Colonic mucosa (tissue), 4 donors: ENCODE data around the gene TRA2B. TPM values are rescaled to one million over a fixed set of nuclear protein-coding genes. Genes with fewer than 3 reads are reported as not detected.

Experiments used
- DNase-seq: peaks from one replicate; pipeline ENCODE4 v3.0.0-alpha.2; 2020
- H3K27ac ChIP-seq: fragments of 200-600 bp; one replicate; pipeline ENCODE4 v1.8.0; 2021
- H3K27me3 ChIP-seq: fragments of 200-600 bp; one replicate; pipeline ENCODE4 v1.8.0; 2021
- H3K36me3 ChIP-seq: fragments of 200-600 bp; one replicate; pipeline ENCODE4 v1.8.0; 2021
- H3K4me1 ChIP-seq: fragments of 200-600 bp; one replicate; pipeline ENCODE4 v1.8.0; 2021; ENCODE audit warnings: mild to moderate bottlenecking
- H3K4me3 ChIP-seq: fragments of 200-600 bp; one replicate; pipeline ENCODE4 v1.8.0; 2021
- H3K9ac ChIP-seq, 2 donors: one replicate each; pipeline ENCODE4 v1.7.0; 2013; ENCODE audit warnings: control low read depth in 2 of 2, low read depth in 2 of 2, low read length in 2 of 2
- H3K9me3 ChIP-seq: fragments of 200-600 bp; one replicate; pipeline ENCODE4 v1.8.0; 2021
- intact Hi-C: fragments of 100-400 bp; cut with DNase I; formaldehyde crosslinking; loops from one replicate; pipeline ENCODE4 v1.14.1; 2022
- total RNA-seq, 2 donors: library from RNA; stranded (reverse); fragmentation: NEBNext Ultra II Directional in 1 of 2; extraction: Animal tissue kit (Norgen Biotek cat#: 25700) in 1 of 2; gene quantifications; one replicate each; pipeline ENCODE4 v1.2.1, GENCODE V29; 2021
- TF ChIP-seq, protein P1 (sequence below): fragments of 200-600 bp; IDR thresholded peaks from one replicate; pipeline ENCODE4 v1.8.0; 2022; ENCODE audit warnings: antibody characterized with exemption, mild to moderate bottlenecking
- donor health status: healthy.
- donor health status: DM: no; HTN: no; CAD: no.
- donor health status: DM: no; HTN: no; CAD: no.

The TRA2B gene
- total RNA-seq, 2 donors from 2014 or later = 98.8 to 140 TPM

DNA sequence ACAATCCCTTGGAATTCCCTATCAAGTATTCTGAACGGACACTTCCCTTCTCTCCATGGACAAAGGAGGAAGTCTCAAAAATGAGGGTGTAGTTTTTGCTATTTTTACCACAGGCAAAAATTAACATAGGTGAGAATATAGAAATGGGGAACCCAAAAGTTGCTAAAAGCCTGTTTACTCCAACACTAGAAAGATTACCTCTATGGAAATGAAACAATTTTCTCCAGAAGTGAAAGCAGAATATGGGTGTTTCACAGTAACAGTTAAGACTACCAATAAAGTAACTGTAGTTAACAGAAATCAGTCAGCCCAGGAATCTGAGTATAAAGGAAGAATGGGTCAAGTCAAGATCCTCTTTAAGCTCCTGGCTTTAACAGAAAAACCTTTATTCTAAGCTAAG, 9.3 kb downstream of the TRA2B start:
- no peak for DNase-seq
- H3K4me1 ChIP-seq = peaks cover 40% of the 10 kb centered on the region
- H3K9ac ChIP-seq = no peak overlapping the region
- TF ChIP-seq, protein P1, sequence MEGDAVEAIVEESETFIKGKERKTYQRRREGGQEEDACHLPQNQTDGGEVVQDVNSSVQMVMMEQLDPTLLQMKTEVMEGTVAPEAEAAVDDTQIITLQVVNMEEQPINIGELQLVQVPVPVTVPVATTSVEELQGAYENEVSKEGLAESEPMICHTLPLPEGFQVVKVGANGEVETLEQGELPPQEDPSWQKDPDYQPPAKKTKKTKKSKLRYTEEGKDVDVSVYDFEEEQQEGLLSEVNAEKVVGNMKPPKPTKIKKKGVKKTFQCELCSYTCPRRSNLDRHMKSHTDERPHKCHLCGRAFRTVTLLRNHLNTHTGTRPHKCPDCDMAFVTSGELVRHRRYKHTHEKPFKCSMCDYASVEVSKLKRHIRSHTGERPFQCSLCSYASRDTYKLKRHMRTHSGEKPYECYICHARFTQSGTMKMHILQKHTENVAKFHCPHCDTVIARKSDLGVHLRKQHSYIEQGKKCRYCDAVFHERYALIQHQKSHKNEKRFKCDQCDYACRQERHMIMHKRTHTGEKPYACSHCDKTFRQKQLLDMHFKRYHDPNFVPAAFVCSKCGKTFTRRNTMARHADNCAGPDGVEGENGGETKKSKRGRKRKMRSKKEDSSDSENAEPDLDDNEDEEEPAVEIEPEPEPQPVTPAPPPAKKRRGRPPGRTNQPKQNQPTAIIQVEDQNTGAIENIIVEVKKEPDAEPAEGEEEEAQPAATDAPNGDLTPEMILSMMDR = no peak
- H3K27ac ChIP-seq = peak overlapping the region; percentile 67
- peaks cover 13% of the 10 kb centered on the region for H3K36me3 ChIP-seq
- H3K4me3 ChIP-seq = no peak overlapping the region
- intact Hi-C loops = loop anchor here (5.0 kb wide), 1 partner anchor 101 kb away; the partner anchor contains the start of gene IGF2BP2
- no peaks in the 10 kb centered on the region for H3K9me3 ChIP-seq
- no peaks in the 10 kb centered on the region for H3K27me3 ChIP-seq

DNA sequence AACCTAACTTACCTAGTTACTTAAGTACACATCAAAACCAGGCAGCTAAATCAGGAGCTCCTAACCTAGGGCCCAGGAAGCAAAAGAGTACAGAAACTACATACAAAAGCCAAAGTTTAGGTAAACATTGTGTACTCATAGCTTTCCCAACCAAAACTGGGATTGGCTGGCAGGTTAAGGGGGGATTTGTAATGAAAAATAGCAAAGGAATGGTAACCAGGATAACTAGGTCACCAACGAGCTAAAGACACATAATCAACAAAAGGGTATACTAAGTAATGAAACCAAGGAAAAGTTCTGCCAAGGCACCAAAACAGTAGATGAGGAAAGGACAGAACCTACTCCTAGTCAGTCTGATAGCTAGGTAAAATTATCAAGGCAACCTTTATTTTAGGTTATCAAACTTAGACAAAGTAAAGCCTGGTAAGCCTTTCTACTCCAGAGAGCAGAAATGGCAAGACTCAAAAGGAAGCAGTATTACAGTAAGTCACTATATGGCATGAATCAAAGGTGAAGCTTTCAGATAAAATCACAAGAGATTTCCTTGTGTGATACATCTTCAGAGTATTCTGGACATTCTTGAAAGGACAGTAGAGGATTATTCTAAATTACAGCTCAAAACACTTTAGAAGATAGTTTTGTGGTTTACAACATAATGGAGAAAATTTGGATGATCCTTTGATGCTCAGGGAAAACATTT, 10.2 kb downstream of the TRA2B start:
- Histone ChIP-seq H3K9ac (peak overlapping the region in 1 of 2 donors; percentile 48), H3K27ac (peak overlapping the region; percentile 67), H3K4me1 (peaks cover 35% of the 10 kb centered on the region), H3K4me3 (no peak overlapping the region), H3K36me3 (peaks cover 21% of the 10 kb centered on the region), H3K9me3 (no peaks in the 10 kb centered on the region), H3K27me3 (no peaks in the 10 kb centered on the region)
- no peak for DNase-seq
- intact Hi-C loops = loop anchor here (5.0 kb wide), 1 partner anchor 100 kb away; the partner anchor contains the start of gene IGF2BP2
- TF ChIP-seq, protein P1 = no peak

DNA sequence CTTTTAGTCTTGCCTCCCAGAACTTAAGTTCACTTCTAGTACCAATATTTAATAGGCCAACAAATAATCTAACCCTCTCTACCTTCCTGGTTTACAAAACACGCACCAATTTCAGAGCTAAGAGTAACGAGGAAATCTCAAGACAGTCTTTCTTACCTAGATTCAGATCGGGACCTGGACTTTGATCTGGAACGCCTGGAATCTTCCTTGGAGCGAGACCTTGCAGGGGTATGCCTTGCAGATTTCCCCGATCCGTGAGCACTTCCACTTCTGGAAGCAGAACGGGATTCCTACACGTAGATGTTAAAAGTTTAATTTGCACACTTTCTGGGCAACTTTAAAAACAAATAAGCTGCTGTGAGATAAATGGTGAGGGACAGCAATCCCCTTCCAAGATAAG, 11.4 kb downstream of the TRA2B start:
- Histone ChIP-seq H3K9ac (no peak overlapping the region), H3K27ac (peak overlapping the region; percentile 67), H3K4me1 (peaks cover 35% of the 10 kb centered on the region), H3K9me3 (no peaks in the 10 kb centered on the region), H3K36me3 (peaks cover 33% of the 10 kb centered on the region), H3K27me3 (no peaks in the 10 kb centered on the region), H3K4me3 (no peak overlapping the region)
- intact Hi-C loops = loop anchor here (5.0 kb wide), 1 partner anchor 99 kb away; the partner anchor contains the start of gene IGF2BP2
- TF ChIP-seq, protein P1 = no peak
- peak; percentile 69 for DNase-seq

DNA sequence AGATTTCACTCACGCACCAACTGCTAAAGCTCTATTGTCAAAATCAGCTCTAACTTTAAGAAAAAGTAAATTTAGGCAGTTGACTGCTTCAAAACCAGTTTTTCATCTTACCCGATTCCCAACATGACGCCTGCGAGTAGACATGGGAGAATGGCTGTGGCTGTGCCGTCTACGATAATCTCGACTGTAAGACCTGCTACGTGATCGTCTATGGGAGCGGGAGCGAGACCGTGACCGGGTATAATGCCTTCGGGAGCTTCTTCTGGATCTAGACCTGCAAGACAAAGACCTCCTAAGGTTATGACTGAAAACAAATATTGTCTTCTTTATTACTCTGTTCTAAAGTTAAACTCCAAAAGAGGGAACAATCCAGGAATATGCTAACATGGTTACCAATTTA, 12.5 kb downstream of the TRA2B start:
- TF ChIP-seq, protein P1 = no peak
- DNase-seq = no peak
- Histone ChIP-seq H3K27ac (no peak overlapping the region), H3K4me1 (peaks cover 30% of the 10 kb centered on the region), H3K36me3 (peaks cover 34% of the 10 kb centered on the region), H3K27me3 (no peaks in the 10 kb centered on the region), H3K9me3 (no peaks in the 10 kb centered on the region), H3K4me3 (no peak overlapping the region), H3K9ac (no peak overlapping the region)
- intact Hi-C loops = loop anchor here (5.0 kb wide), 1 partner anchor 98 kb away; the partner anchor contains the start of gene IGF2BP2

DNA sequence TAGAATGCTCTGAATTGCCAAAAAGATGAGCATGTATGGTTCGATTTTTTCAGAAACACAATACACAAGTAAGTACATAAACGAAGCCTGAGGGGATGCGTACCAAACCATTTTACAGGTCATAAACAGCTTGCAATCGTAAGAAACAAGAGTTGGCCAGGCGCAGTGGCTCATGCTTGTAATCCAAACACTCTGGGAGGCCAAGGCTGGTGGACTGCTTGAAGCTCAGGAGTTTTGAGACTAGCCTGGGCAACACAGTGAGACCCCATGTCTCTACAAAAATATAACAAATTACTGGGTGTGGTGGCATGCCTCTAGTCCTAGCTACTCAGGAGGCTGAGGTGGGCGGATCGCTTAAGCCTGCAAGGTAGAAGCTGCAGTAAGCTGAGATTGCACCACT, 13.4 kb downstream of the TRA2B start:
- no peak overlapping the region for H3K27ac ChIP-seq
- no peak overlapping the region for H3K9ac ChIP-seq
- H3K4me3 ChIP-seq = no peak overlapping the region
- H3K36me3 ChIP-seq = peaks cover 34% of the 10 kb centered on the region
- no peaks in the 10 kb centered on the region for H3K27me3 ChIP-seq
- H3K9me3 ChIP-seq = no peaks in the 10 kb centered on the region
- intact Hi-C loops = no loop called here
- peaks cover 24% of the 10 kb centered on the region for H3K4me1 ChIP-seq
- TF ChIP-seq, protein P1 = no peak
- no peak for DNase-seq
